Inferior parietal cortex (tissue), 1 donor: ENCODE data around the gene SLC22A7.

ENCODE experiments used
- DNase-seq: peaks from one replicate; pipeline ENCODE4 v3.0.0-alpha.2; 2016; ENCODE audit errors: extremely low spot score

Gene SLC22A7, protein sequence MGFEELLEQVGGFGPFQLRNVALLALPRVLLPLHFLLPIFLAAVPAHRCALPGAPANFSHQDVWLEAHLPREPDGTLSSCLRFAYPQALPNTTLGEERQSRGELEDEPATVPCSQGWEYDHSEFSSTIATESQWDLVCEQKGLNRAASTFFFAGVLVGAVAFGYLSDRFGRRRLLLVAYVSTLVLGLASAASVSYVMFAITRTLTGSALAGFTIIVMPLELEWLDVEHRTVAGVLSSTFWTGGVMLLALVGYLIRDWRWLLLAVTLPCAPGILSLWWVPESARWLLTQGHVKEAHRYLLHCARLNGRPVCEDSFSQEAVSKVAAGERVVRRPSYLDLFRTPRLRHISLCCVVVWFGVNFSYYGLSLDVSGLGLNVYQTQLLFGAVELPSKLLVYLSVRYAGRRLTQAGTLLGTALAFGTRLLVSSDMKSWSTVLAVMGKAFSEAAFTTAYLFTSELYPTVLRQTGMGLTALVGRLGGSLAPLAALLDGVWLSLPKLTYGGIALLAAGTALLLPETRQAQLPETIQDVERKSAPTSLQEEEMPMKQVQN

DNA sequence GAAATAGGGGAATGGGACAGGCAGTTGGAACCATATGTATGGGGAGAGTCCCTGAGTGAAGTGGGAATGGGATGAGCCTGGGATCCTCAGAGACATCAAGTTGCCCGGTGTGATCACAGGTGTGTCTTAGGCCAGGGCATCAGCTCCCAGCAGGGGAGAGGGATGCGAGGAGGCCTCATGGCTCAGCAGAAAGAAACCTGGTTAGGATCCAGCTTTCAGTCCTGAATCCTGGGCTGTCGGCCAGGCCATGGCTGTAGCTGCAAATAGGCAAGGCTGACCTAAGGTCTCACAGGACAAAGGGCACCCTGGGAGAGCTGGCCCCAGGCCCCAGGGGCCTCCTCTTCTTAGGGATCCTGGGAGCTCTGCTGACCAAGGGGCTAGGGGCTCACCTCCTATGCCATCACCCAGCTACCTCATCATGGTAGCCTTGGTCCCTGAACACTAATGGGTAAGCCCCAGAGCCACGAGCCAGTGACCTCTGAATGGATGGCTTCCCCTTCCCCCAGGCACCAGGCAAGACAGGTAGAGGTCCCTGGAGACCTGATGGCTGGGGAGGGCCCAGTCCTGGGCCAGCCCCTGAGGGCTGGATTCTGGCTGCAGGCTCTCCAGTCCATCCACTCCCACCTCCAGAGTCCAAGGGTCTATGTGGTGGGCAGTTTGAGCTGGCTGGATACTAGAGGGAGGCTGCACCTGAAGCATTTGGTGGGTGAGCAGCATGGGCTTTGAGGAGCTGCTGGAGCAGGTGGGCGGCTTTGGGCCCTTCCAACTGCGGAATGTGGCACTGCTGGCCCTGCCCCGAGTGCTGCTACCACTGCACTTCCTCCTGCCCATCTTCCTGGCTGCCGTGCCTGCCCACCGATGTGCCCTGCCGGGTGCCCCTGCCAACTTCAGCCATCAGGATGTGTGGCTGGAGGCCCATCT, at the start of gene SLC22A7:
TSS of gene SLC22A7 (plus strand) at position 617 of the 921 bp plus-strand sequence. CDS start at position 716, 99 bp downstream.
- no peak for DNase-seq

DNA sequence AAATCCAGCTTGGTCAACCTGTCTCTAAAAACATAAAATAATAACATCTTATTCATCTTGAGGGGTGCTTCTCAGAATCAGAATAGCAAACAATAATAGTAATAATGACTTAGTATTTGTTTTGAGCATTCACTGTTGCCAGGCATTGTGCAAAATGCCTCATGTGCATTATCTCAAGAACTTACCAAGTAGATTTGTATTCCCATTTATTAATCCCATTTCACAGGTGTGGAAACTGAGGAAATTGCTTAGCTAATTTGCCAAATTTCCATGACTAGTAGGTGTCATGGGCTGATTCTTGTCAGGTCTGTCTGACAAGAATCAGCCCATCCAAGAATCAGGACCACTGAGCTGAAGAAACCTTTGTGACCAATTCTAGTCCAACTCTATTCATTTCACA, 49.3 kb upstream of the SLC22A7 start:
- DNase-seq: no peak

DNA sequence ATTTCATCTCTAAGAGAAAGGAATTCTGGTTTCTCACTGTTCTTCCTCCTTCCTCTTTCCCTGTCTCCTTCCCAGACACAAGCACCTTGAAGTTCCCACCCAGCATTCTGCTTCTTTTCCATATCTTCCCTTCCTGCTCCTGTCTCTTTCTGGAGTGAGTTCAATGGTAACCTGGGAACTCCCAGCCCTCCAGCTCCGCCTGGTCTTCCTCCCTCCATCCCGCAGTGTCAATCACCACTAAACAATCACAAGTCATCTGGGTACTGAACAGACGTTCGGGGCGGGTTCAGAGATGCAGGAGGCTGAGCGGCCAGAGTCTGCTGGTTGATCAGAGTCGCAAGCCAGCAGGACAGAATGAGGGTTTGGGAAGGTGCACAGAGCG, 47.1 kb upstream of the SLC22A7 start:
- no peak for DNase-seq

DNA sequence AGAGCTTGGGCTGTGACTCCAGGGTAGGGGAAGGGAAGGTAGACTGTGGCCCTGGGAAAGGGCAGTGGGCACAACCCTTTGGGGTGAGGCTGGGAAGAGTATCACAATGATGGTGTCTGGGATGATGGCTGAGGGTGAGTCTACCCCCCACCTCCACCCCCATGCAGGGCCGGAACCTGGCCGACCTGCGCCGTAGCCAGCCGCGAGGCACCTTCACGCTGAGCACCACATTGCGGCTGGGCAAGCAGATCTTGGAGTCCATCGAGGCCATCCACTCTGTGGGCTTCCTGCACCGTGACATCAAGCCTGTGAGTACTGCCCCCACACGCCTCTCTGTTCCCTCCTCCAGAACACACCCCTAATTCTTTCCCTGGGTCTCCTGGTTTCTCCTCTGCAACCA, 44.7 kb upstream of the SLC22A7 start:
- DNase-seq: no peak

DNA sequence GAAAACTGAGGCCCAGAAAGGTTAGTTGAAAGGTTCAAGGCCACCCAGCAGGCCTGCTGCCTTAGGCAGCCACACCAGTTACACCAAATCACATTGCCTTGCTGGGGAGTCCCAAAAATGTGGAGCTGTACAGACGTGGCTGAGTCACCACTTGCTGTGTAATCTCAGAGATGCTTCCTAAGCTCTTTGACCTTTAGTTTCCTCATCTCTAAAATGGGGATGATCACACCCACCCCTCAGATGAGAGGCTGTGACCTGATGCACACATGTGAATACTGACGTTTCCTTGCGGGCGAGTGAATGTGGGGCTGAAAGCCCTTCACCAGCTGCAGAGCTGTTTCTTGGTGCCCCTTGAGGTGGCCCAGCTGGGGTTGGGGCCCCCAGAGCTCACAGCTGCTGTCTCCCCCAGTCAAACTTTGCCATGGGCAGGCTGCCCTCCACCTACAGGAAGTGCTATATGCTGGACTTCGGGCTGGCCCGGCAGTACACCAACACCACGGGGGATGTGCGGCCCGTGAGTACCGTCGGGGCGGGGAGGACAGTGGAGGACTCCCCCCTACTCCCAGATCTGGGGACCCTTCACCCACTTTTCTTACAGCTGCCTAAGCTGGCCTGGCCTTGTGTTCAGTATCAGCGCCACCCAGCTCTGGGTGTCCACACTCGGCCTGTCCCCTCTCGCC, 43.8 kb upstream of the SLC22A7 start:
- DNase-seq: no peak

DNA sequence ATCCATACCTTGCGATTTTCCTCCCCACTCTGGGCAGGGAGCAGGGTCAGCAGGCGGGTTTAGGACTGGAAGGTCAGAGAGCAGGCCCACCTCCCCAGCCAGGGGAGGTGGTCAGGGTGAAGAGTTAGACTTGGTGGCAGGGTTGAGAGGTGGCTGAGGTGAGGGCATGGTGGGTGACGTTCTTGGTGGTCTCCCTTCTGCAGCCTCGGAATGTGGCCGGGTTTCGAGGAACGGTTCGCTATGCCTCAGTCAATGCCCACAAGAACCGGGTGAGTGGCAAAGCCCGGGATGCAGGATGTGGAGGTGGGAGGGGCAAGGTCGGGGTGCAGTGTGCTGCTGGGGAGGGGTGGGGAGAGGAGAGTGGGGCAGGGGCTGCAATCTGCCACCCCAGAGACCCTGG, 43.2 kb upstream of the SLC22A7 start:
- no peak for DNase-seq

DNA sequence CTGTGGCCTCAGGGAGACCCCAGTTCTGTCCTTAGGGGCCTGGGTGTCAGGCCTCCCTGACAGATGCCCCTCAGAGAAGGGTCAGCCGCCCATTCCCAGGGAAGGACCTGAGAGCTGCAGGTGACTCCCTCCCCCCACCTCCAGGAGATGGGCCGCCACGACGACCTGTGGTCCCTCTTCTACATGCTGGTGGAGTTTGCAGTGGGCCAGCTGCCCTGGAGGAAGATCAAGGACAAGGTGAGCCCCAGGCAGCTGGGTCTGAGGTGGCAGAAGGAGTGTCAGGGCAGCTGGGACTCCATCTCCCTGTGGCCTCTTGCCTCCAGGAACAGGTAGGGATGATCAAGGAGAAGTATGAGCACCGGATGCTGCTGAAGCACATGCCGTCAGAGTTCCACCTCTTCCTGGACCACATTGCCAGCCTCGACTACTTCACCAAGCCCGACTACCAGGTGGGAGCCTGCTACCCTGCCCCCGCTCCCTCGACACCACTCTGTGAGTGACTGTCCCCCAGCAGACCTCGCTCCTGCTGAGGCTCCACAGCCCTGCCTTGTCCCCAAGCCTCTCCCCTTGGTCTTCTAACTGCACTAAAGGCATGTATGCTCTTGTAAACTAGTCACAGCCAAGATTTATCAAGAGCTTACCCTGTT, 42.5 kb upstream of the SLC22A7 start:
- no peak for DNase-seq

DNA sequence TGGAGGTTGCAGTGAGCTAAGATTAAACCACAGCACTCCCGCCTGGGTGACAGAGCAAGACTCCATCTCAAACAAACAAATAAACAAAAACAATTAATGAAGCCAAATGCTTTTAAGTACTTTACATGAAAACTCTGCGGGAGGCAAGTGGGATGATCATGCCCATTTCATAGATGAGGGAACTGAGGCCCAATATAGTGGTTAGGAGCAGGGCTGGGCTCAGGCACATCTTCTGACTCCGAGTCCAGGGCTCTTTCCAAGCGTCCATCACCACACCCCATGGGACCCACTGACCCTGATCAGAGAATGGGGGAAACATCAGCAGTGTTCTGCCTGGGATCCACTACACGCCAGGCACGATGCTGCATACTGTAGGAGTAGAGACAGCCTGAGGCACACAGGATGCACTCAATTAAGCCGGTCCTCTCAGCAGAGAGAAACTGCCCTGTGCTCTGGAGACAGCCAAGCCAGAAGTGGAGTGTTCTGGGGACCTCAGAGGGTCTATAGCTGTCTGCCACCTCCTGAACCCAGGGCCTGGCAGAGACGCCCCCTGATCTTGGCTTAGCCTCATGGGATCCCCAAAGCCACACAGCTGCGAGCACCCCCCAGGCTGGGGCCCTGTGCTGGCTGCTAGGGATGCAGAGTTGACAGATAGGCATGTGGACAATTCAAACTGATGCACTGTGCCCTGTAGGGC, 41.2 kb upstream of the SLC22A7 start:
- no peak for DNase-seq

DNA sequence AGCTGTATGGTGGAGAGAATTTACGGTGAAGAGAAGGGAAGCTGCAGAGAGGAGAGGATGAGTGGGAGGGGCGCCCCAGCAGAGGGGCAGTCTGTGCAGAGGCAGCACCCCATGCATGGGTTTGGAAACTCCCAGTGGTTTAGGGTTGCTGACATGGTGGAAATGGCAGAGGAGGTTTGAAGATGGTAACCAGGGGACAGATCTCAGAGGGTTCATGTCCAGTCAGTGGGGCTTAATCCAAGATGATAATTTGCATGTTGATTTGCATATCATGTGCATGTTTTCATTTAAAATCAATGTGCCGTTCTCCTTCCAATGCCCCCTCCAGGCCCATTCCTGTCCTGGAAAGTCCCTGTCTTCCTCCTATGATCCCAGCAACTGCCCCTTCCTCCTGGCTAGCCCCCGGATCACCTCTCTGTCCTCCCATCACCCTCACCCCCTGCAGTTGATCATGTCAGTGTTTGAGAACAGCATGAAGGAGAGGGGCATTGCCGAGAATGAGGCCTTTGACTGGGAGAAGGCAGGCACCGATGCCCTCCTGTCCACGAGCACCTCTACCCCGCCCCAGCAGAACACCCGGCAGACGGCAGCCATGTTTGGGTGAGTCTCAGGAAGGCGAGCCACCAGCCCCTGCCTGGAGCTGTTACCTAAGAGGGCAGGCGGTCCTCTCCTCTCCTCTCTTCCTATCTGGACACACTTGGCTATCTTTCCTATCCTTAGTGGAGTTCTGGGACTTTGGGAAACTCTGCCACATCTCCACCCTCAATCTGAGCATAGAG, 40.5 kb upstream of the SLC22A7 start:
- no peak for DNase-seq

DNA sequence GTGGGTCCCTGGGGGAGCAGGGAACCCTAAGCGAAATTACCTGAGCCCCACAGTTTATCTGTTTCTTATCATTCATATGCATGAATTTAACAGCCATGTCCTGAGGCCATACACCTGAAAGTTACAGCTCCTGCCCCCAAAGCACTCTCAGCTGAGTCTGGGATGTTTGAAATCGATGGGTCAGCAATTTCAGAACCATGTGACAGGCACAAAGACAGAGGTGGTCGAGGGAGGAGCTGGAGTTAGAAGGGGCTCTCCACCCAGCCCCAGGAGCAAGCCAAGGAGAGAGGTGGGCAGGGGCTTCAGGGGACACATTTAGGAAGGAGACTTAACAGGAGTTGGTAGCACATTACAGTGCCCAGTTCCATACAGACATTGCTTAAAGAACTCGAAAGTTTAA, 39.9 kb upstream of the SLC22A7 start:
- DNase-seq: no peak

DNA sequence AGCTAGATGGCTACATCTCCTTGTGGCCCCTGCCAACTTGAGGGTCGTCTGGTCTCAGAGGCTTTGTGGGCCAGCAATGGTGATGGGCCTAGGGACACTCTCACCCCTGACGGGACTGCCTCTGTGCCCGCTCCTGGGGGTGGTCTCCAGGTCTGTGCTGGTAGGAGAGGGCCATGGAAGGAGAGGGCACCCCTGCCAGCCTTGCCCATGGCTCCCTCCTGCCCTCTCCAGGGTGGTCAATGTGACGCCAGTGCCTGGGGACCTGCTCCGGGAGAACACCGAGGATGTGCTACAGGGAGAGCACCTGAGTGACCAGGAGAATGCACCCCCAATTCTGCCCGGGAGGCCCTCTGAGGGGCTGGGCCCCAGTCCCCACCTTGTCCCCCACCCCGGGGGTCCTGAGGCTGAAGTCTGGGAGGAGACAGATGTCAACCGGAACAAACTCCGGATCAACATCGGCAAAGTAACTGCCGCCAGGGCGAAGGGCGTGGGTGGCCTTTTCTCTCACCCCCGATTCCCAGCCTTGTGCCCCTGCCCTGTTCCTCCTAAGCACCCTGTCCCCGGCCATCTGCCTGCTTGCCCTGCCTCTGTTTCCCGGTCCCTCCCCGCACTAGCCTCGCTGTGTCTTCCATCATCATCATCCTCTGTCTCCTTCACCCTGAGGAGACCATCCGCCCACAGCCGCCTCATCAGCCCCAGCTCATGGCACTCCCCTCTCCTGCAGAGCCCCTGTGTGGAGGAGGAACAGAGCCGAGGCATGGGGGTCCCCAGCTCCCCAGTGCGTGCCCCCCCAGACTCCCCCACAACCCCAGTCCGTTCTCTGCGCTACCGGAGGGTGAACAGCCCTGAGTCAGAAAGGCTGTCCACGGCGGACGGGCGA, 39.0 kb upstream of the SLC22A7 start:
- DNase-seq: no peak

DNA sequence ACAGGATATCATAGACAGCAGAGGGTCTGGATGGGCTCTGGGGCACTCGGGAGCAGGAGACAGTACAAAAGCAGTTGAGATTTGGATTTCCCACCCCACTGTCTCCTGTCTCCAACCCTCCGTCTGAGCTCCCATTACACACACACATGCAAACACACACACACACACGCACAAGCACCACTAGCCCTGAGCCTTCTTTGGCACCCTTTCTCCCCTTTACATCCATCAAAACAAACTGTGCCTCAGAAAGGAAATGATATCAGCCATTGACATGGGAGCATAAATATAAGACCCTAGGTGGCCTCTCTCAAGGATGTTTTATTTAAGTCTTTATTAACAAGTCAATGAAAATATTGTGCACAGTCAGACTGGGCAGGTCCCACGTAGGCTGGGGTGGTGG, 37.3 kb upstream of the SLC22A7 start:
- DNase-seq: no peak

DNA sequence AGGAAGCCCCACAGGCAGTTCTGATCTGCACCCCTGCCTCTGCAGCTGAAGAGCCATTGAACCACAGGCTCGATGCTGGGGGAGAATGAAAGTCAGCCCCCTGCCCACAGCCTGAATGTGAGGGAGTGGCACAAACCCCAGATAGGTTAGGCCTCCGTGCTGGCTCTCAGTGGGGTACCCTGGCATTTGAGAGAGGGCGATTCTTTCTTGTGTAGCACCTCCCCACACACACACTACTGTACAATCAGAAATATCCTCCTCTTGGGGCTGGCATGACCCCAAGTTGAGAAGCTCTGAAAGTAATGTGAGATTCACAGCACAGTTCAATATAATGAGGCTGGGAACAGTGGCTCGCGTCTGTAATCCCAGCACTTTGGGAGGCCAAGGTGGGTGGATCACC, 36.9 kb upstream of the SLC22A7 start:
- DNase-seq: no peak

DNA sequence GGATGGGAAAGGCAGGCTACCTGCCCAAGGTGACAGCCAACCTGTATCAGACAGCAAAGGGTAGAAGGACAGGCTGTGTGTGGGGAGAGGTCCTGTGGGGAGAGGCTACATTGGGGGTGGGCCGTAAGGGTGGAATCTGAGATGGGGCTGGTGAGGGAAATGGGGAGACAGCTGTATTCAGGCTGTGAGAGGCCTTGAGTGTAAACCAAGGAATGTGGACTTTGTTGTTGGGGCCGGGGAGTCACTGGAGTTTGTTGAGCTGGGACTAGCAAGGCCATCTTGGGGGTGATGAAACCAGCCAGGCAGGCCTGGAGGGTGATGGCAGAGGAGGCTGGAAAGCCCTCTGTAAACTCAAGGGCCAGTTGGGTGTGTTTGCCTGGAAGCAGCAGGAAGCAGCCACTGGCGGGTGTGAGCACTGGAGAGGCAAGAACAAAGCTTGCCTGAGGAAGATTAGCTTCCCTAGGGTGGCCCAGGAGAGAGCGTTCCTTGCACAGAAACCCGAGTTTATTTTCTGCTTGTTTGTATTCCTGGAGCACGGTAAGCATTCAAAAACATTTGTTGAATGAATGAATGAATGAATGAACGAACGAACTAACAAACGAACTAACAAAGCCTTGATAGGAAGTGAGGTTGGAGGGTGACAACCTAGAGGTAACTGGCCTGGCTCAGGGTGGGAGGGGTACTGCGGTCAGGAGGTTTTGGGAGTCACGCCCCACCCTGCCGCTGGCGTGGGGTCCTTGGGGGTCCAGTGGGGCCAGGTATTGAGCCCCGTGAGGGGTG, 35.9 kb upstream of the SLC22A7 start:
- no peak for DNase-seq

DNA sequence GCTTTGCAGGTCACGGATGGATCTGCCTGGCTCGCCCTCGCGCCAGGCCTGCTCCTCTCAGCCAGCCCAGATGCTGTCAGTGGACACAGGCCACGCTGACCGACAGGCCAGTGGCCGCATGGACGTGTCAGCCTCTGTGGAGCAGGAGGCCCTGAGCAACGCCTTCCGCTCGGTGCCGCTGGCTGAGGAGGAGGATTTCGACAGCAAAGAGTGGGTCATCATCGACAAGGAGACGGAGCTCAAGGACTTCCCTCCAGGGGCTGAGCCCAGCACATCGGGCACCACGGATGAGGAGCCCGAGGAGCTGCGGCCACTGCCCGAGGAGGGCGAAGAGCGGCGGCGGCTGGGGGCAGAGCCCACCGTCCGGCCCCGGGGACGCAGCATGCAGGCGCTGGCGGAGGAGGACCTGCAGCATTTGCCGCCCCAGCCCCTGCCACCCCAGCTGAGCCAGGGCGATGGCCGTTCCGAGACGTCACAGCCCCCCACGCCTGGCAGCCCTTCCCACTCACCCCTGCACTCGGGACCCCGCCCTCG, 35.2 kb upstream of the SLC22A7 start:
- no peak for DNase-seq

DNA sequence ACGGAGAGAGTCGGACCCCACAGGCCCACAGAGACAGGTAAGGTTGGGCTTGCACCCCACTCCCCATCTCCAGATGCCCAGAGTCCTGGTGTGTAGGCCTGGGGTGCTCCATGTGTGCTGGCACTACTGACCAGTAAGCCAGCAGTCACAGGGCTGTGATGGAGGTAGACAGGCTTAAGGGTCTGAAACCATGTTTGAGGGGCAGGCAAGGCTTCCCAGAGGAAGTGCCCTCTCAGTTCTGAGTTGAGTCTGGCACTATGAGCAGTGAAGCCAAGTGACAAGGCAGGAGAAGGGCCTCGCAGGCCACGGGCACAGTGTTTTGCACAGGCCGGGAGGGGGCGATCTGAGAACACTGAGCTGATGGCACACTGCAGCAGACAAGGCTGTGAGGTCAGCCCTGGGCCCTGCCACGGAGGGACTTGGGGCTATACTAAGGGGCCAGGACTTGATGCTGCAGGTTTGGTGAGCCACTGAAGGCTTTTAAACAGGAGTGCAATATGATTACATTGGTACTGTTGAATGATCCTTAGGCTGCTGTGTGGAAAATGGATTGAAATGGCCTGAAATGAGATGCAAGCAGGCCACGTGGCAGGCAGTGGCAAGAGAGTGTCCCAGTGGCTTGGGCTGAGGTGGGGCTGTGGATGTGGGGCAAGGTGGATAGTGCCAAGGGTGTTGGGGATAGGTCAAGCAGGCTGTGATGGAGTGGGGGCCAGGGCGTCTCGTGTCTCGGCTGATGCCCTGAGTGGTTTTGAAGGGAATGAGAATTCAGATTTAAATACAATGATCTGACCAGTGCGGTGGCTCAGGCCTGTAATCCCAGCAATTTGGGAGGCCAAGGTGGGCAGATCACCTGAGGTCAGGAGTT, 34.5 kb upstream of the SLC22A7 start:
- DNase-seq: peak; percentile 58

DNA sequence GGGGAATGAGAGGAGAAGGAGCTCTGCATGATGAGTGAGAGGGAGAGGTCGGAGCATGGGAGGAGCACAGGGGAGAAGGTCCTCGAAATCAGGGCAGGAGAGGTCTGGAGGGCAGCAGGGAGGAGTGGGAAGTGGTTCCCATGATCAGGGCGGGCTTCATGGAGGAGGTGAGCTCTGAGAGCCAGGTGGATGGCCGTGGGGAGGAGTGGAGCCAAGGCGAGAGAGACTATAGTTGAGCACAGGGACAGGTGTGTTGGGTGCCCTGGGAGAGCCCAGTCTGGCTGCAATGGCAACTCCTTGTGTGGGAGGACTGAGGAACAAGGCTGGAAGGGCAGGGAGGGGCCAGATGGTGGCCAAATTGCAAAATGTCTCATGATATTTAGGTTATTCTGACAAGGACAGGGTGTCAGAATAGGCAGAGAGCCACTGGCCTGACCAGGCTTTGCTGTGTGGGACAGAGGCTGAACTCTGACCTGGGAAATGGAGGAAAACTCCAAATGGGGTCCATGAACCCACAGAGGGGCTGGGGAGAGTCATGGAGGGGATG, 33.4 kb upstream of the SLC22A7 start:
- no peak for DNase-seq
